ENCODE measurements around the gene HCN2.

HCN2 gene

GRCh38 chr19:658916-659839 is 69.5 kb downstream of the HCN2 start:
- TF ChIP-seq CTCF (IDR thresholded peaks at IDR 0.05; ENCODE audit: low read depth, low read length) = no peak
- no peak for DNase-seq (ENCODE audit: extremely low read depth, low read depth)

- DNase-seq (ENCODE audit: extremely low read depth, low read depth) = no peak
- no peak for TF ChIP-seq CTCF (IDR thresholded peaks at IDR 0.05; ENCODE audit: low read depth, low read length)
Measured at GRCh38 chr19:660793-661426, 71.2 kb downstream of the HCN2 start.

GRCh38 chr19:661427-662196 is 71.9 kb downstream of the HCN2 start:
- TF ChIP-seq CTCF (IDR thresholded peaks at IDR 0.05; ENCODE audit: low read depth, low read length) = no peak
- DNase-seq (ENCODE audit: extremely low read depth, low read depth) = no peak

GRCh38 chr19:662207-662961 is 72.7 kb downstream of the HCN2 start:
- DNase-seq (ENCODE audit: extremely low read depth, low read depth) = no peak
- no peak for TF ChIP-seq CTCF (IDR thresholded peaks at IDR 0.05; ENCODE audit: low read depth, low read length)

- peak; percentile 75 for DNase-seq (ENCODE audit: extremely low read depth, low read depth)
- TF ChIP-seq CTCF (IDR thresholded peaks at IDR 0.05; ENCODE audit: low read depth, low read length) = no peak
Measured at GRCh38 chr19:662962-663681, 73.4 kb downstream of the HCN2 start, which contains the start of gene RNF126. TSS of gene RNF126 (minus strand) at chr19:663214. CDS start at chr19:663121, 93 bp downstream.

GRCh38 chr19:663682-664117 is 74.0 kb downstream of the HCN2 start:
- no peak for DNase-seq (ENCODE audit: extremely low read depth, low read depth)
- TF ChIP-seq CTCF (IDR thresholded peaks at IDR 0.05; ENCODE audit: low read depth, low read length) = no peak

All from AG09319 (cell line).